HG03460 (cell line): ENCODE measurements around the gene CD226.

Experiments
- ATAC-seq: cut with Tn5 transposase; IDR thresholded peaks from one replicate; pipeline ENCODE4 v1.9.1; 2021; ENCODE audit not compliant: unreplicated experiment

CD226 gene

DNA sequence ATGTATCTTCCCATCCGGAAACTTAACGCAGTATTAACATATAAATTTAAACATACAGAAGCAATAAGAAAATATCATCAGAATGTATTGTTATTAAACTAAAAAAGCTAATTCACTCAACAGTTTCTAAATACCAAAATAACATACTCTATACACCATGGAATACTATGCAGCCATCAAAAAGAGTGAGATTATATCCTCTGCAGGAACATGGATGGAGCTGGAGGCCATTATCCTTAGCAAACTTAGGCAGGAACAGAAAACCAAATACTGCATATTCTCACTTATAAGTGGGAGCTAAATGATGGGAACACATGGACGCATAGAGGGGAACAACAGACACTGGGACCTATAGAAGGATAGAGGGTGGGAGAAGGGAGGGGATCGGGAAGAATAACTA, 127.1 kb downstream of the CD226 start:
- no peak for ATAC-seq

DNA sequence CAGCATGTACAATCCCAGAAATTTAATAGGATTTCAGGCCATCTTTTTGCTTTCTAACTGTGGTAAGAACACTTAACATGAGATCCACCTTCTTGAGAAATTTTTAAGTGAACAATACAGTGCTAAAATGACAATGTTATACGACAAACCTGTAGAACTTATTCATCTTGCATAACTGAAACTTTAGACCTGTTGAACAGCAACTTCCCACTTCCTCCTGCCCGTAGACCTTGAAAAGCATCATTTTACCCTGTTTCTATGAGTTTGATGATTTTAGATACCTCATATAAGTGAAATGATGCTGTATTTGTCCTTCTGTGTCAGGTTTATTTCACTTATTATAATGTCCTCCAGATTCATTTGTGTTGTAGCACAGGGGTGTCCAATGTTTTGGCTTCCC, 128.2 kb downstream of the CD226 start:
- ATAC-seq: no peak

DNA sequence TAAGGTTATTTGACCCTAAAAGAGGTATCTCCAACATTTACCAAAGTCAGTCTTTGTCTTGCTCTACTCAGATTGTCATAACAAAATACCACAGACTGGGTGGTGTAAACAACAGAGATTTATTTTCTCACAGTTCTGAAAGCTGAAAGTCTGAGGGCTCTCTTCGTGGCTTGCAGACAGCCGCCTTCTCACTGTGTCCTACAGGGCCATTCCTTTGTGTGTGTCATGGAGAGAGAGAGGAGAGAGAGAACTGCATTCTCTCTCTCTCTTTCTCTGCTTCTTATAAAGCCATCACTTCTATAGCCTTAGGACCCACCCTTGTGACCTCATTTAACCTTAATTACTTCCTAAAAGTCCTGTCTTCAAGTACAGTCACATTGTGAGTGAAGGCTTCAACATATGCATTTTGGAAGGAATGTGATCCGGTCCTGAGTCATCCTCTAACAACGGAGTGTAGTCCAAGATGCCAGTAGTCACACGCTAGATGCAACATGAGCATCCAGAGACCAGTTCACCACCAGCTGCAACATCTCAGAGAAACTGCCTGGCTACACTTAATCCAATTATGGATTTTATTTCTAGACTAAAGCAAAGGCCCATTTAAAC, 130.2 kb downstream of the CD226 start:
- no peak for ATAC-seq

DNA sequence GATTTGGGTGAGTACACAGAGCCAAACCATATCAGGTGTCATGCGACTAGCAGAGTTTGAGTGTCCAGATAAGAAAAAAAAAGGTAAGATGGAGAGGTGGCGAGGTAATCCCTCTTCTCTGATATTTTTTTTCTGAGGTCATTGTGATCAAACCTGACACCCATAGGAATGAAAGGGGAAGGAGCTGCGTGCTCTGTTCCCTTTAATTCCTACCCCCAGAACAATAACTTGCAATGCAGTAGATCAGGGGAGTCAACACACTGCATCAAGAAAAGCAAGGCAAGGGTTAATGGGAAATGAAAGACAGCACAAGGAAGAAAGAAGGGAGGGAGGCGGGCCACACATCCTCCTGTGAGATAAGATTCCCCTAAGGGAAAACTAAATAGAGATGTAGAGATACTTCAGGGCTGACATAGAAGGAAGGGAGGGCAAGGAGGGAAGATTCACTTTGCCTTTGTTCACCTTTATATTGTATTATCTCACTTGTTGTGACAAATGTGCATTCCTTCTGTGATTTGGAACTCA, 132.8 kb downstream of the CD226 start:
- ATAC-seq: no peak

DNA sequence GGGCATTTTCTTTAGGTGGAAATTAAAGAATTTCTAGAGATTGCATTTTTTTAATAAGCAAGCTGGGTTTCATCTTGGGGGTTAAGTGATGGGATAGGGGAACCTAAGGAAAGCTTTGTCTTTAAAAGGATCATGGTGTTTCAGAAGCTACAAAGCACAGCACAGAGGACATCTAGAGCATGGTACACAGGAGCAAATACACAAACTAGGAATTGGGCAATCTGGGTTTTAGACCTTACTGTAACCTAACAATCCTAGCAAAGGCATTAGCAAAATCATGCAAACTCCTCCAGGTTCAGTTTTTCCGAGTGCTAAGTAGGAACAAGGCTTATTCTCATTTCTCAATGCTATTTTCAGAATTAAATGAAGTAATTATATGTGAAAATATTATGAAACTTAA, 134.1 kb downstream of the CD226 start:
- ATAC-seq: no peak

DNA sequence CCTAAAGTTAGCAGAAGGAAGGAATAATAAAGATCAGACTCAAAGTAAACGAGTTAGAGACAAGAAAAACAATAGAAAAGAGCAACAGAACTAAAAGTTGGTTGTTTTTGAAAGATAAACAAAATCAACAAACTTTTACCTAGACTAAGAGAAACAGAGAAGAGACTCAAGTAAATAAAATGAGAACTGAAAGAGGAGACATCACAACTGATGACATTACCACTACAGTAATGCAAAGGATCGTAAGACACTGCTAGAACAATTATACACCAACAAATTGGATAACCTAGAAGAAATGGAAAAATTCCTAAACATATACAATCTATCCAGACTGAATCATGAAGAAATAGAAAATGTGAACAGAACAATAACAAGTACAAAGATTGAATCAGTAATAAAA, 139.3 kb downstream of the CD226 start:
- no peak for ATAC-seq

DNA sequence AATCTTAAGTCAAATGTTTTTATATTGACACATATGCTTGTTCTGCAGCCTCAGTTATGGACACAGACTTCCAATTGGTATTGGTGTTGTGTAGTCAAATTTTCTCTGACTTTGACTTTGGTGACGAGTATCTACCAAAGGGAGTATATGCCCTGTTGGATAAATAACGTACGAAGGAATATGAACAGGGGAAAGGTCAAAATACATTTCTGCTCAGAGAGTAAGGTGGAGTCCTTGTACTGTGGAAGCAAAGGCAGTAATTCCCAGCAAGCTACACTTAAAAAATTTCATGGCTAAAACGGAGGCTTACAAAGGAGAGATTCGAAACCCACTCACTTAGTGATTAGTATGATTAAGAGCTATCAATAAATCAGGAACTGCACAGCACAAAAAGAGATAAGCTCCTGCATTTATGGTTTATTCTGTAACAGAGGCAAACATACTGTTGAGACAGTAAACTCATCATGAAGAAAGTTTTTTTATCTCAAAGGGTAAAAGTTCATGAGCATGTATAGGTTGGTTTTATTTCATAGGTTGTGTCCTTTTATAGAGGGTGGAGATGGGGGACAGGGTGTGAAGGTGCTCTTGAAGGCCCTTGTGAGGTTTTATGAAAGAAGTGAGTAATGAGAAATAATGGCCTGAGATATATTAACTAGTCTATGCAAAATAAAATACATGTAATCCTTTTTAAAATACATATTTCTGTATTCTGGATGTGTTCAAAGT, 142.7 kb downstream of the CD226 start:
- no peak for ATAC-seq
